Measurements from ENCODE around the gene PPP1R37.

DNA sequence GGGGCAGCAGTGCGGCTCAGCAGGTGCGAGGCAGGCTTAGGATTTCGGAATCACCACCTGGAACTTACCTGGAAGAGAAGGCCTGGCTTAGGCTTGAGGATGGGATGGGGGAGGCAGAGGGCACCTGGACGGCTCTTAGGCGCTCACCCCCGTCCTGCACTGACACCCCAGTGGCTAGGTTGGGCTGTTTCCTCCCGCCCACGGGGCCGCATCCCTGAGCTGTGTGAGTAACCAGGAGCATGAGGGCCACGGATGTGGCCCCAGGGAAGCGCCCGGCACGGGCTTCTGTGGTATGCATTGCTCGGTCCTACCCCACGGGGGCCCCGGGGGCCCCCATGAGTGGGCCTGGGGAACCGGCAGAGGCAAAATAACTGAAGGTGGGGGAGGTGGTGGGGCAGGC lies 70.2 kb downstream of the PPP1R37 start:
- TF ChIP-seq, protein P1, sequence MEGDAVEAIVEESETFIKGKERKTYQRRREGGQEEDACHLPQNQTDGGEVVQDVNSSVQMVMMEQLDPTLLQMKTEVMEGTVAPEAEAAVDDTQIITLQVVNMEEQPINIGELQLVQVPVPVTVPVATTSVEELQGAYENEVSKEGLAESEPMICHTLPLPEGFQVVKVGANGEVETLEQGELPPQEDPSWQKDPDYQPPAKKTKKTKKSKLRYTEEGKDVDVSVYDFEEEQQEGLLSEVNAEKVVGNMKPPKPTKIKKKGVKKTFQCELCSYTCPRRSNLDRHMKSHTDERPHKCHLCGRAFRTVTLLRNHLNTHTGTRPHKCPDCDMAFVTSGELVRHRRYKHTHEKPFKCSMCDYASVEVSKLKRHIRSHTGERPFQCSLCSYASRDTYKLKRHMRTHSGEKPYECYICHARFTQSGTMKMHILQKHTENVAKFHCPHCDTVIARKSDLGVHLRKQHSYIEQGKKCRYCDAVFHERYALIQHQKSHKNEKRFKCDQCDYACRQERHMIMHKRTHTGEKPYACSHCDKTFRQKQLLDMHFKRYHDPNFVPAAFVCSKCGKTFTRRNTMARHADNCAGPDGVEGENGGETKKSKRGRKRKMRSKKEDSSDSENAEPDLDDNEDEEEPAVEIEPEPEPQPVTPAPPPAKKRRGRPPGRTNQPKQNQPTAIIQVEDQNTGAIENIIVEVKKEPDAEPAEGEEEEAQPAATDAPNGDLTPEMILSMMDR (conservative IDR thresholded peaks at IDR 0.05), result no peak
- no peak for TF ChIP-seq ZFX (IDR thresholded peaks at IDR 0.05)

Data from C4-2B (cell line).